ENCODE results near the gene OR52I2.

OR52I2 gene

DNA sequence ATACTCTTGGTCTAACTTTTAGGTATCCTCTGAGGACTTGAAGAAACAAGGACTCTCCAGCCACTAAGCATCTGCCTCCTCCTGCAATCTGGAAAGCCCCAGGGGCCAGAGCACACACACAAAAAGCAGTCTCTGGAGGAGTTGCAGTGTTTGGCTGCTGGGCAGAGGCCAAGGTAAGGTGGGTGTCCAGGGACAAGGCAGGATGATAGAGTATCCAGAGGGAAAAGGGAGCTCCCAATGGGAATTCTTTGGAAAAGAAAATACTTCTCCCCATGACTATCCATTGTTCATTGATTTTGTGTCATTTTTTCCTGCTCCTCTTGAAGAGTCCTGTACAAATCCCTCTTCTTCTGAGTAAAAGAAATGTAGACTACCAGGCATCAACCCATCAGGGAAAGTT, at the start of gene OR52I2:
TSS of gene OR52I2 (plus strand) at position 301 of the 400 bp plus-strand sequence.
- DNase-seq (ENCODE audit: low spot score in 2 of 2) (no peak), ATAC-seq (no peak)
- Mint-ChIP-seq H3K4me3 (no peak within 1 kb of the TSS), H3K9me3 (no peaks in the 10 kb centered on the region), H3K36me3 (no peaks in the 10 kb centered on the region), H3K4me1 (no peaks in the 10 kb centered on the region), H3K27ac (no peak within 1 kb of the TSS)

DNA sequence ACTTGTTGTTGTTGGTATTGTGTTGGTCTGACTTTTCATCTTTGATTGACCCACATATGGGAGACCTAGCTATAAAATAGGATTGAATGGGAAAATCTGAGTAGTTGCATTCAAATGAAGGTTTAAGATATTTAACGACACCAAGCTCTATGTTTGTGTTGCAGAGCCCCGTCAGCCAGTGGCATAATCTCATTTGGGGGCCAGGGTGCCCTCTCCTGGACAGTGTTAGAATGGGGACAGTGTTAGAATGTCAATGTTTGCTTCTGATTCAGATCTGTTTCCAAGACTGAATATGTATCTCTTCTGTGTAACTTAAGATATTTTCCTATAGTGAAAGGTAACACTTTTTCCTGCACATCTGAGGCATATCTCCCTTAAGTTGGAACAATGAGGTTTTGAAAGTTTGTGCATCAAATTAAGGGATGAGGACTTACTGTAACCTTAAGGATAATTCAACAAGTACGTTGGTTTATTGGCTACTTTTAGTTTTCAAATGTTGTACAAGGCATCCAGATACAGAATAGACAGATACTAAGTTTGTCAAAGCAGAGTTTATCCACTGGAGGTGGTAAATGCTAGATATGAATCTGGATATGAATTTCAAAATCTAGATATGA, 41.8 kb upstream of the OR52I2 start:
- Mint-ChIP-seq H3K27ac (no peak overlapping the region), H3K4me1 (no peaks in the 10 kb centered on the region), H3K36me3 (no peaks in the 10 kb centered on the region), H3K9me3 (no peaks in the 10 kb centered on the region), H3K4me3 (no peak overlapping the region)
- DNase-seq (ENCODE audit: low spot score in 2 of 2) (peak; percentile 6 to 59), ATAC-seq (peak; percentile 72)

DNA sequence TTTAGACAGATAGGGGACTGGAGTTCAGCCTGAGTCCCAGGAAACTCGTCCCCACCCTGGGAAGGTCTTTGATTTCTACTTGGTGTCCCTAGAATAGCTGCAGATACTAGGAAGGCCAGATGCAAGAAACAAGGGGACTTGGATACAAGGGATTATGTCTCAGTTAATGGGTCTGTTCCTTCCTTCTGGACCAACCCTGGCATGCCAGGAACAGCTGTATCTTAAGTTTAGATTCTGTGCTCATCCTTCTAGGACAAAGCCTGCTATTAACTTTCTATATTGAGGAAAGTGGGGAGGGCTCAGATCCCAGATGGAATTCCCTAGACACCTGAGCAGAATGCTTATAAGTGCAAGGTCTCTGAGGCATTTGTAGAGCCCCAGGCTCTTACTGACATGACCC, 40.5 kb upstream of the OR52I2 start:
- Mint-ChIP-seq H3K9me3 (no peaks in the 10 kb centered on the region), H3K36me3 (no peaks in the 10 kb centered on the region), H3K27ac (no peak overlapping the region), H3K4me1 (no peaks in the 10 kb centered on the region), H3K4me3 (no peak overlapping the region)
- DNase-seq (ENCODE audit: low spot score in 2 of 2) (no peak), ATAC-seq (no peak)

DNA sequence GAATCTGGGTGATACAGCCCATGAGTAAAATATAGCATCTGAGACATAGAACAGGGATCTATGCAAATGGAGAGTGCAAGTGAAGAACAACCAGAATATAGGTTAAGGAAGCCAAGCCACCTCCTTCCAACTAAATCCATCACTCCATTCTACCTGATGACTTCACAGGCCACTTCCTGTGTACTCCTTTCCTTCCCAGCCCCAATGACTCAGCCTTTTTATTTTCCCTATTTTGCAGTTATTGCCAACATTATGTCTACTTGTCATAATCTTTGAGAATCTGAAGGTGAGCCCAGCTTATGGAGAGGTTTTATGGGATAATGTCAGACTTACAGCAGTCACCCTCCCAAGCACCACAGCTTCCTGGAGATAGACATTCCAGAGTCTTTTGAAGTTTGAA, 38.0 kb upstream of the OR52I2 start:
- Mint-ChIP-seq H3K9me3 (no peaks in the 10 kb centered on the region), H3K4me3 (no peak overlapping the region), H3K4me1 (no peaks in the 10 kb centered on the region), H3K27ac (no peak overlapping the region), H3K36me3 (no peaks in the 10 kb centered on the region)
- no peak for DNase-seq (ENCODE audit: low spot score in 2 of 2)
- ATAC-seq = no peak

DNA sequence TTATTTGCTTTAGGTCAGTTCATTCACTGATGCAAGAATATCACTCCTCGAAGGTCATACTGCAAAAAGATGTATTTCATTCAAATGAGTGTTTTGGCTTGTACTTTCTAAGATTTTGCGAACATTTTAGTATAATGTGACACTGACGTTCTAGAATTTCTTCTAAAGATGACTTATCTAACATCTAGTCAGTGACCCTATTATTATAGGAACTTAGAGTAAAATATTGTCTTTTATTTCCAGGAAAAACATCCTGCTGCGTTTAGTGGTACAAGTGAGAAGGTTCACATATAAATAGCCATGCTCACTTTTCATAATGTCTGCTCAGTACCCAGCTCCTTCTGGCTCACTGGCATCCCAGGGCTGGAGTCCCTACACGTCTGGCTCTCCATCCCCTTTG, 36.7 kb upstream of the OR52I2 start, which contains the start of gene OR52M1:
TSS of gene OR52M1 (plus strand) at position 301 of the 400 bp plus-strand sequence. CDS start at position 301, 0 bp downstream.
- DNase-seq (ENCODE audit: low spot score in 2 of 2) (no peak), ATAC-seq (no peak)
- Mint-ChIP-seq H3K27ac (no peak within 1 kb of the TSS), H3K4me1 (no peaks in the 10 kb centered on the region), H3K36me3 (no peaks in the 10 kb centered on the region), H3K4me3 (no peak within 1 kb of the TSS), H3K9me3 (no peaks in the 10 kb centered on the region)

DNA sequence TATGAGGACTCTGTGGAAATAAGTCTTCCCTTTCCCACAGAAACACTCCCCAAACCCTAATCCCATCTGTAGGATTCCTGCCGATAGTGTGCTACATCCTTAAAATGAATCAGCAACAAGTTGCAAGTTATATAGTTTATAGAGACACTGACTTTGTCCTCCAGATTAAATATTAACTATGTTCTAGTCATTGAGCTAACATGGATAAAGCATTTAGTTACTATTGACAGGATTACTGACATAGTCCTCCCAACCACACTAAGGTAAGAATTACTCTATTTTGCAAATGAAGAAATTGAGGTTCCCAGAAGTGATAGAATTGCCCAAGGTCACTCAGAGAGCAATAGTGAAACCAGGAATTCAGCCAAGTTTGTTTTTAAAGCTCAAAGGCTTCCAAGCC, 34.7 kb upstream of the OR52I2 start:
- Mint-ChIP-seq H3K4me3 (no peak overlapping the region), H3K36me3 (no peaks in the 10 kb centered on the region), H3K9me3 (no peaks in the 10 kb centered on the region), H3K27ac (no peak overlapping the region), H3K4me1 (no peaks in the 10 kb centered on the region)
- DNase-seq (ENCODE audit: low spot score in 2 of 2) (no peak), ATAC-seq (no peak)

DNA sequence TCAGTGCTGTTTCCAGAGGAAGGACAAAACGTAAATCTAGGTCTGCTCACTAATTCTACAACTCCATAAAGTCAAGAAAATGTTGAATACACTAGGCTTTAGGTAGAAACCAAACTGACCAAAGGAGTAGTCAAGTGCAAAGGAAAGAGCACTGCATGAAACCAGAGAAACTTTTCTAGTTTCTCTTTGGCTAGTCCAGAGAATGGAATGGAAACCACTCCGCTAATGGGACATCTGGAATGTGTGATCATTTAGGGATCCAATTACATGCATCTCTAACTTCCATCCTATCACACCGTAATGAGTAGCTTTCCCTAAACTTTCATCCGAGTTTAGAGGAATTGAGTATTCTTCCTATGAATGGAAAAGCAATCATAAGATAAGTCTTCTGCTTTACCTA, 34.1 kb upstream of the OR52I2 start:
- DNase-seq (ENCODE audit: low spot score in 2 of 2) (no peak), ATAC-seq (no peak)
- Mint-ChIP-seq H3K4me1 (no peaks in the 10 kb centered on the region), H3K27ac (no peak overlapping the region), H3K9me3 (no peaks in the 10 kb centered on the region), H3K36me3 (no peaks in the 10 kb centered on the region), H3K4me3 (no peak overlapping the region)

DNA sequence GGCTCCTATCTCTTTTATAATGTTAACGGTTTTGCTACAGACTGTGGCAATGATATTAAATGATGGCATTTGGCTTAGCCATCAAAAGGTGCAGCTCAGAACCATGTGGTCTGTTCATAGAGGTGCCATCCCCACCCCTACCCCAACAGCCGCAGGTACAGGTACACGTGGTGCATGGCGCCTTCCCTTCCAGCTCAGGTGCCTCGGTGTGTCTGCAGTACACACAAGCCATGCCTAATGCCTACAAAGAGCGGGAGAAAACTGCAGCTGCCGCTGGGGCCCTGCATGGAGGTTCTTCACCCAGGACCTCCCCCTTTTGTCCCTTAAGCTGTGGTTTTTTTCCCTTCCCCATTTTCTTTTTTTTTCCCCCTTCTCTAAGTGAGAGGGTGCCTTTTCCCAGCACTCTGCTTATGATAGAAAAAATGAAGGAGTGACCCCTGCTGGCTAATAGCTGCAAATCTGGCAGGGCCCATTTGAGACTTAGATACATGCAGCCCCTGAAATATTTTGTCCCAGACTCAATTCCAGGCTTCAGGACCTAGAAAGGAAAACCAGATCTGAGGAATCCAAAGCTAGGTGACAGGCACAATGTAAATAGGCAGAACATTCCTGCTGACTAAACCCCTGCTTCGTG, 30.1 kb upstream of the OR52I2 start:
- no peak for ATAC-seq
- DNase-seq (ENCODE audit: low spot score in 2 of 2) = no peak
- Mint-ChIP-seq H3K4me1 (no peaks in the 10 kb centered on the region), H3K36me3 (no peaks in the 10 kb centered on the region), H3K27ac (no peak overlapping the region), H3K9me3 (no peaks in the 10 kb centered on the region), H3K4me3 (no peak overlapping the region)

DNA sequence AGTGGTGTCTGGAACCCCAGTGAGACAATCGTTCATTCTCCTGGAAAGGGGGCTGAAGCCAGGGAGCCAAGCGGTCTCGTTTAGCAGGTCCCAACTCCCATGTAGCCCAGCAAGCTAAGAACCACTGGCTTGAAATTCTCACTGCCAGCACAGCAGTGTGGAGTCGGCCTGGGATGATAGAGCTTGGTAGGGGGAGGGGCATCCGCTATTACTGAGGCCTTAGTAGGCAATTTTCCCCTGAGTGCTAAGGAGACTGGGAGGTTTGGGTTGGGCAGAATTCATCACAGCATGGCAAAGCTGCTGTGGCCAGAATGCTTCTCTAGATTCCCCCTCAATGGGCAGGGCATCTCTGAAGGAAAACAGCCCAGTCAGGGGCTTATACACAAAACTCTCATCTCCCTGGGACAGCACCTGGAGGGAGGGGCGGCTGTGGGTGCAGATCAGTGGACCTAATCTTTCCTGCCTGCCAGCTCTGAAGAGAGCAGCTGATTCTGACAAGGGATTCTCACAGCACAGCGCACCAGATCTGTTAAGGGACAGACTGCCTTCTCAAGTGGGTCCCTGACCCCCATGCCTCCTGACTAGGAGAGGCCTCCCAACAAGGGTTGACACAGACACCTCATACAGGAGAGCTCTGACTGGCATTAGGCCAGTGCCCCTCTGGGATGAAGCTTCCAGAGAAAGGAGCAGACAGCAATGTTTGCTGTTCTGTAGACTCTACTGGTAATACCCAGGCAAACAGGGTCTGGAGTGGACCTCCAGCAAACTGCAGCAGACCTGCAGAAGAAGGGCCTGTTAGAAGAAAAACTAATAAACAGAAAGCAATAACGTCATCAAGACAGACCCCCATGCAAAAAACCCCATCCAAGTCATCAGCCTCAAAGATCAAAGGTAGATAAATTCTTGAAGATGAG, 21.8 kb upstream of the OR52I2 start:
- ATAC-seq (no peak), DNase-seq (ENCODE audit: low spot score in 2 of 2) (no peak)
- Mint-ChIP-seq H3K27ac (no peak overlapping the region), H3K36me3 (no peaks in the 10 kb centered on the region), H3K9me3 (peaks cover 3% of the 10 kb centered on the region), H3K4me1 (no peaks in the 10 kb centered on the region), H3K4me3 (no peak overlapping the region)

DNA sequence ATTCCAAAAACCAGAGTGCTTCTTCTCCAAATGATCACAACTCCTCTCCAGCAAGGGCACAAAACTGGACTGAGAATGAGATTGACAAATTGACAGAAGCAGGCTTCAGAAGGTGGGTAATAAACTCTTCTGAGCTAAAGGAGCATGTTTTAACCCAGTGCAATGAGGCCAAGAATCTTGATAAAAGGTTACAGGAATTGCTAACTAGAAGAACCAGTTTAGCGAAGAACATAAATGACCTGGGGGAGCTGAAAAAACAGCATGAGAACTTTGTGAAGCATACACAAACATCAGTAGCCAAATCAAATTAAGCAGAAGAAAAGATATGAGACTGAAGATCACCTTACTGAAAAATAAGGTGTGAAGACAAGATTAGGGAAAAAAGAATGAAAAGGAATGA, 21.1 kb upstream of the OR52I2 start:
- Mint-ChIP-seq H3K4me1 (no peaks in the 10 kb centered on the region), H3K36me3 (no peaks in the 10 kb centered on the region), H3K4me3 (no peak overlapping the region), H3K9me3 (peaks cover 3% of the 10 kb centered on the region), H3K27ac (no peak overlapping the region)
- ATAC-seq (no peak), DNase-seq (ENCODE audit: low spot score in 2 of 2) (no peak)

DNA sequence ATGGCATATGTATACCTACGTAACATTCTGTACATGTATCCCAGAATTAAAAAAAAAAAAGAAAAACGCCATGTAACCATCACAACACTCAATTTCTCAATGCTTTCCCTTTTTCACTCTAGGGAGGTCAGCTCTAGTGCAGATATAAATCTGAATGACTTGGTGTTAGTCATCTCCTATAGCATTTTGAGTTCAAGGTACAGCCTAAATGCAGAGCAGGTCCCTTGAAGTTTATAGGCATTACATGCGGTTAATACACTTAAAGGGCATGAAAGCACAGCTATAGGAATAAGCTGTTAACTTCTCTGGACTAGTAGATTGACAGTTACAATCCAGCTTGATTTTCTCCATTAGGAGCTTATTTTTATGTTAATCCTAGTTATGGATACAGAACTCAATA, 16.2 kb upstream of the OR52I2 start:
- H3K4me3 Mint-ChIP-seq = no peak overlapping the region
- H3K9me3 Mint-ChIP-seq = peaks cover 3% of the 10 kb centered on the region
- H3K4me1 Mint-ChIP-seq = no peaks in the 10 kb centered on the region
- no peak overlapping the region for H3K27ac Mint-ChIP-seq
- no peak for DNase-seq (ENCODE audit: low spot score in 2 of 2)
- ATAC-seq = no peak
- no peaks in the 10 kb centered on the region for H3K36me3 Mint-ChIP-seq

DNA sequence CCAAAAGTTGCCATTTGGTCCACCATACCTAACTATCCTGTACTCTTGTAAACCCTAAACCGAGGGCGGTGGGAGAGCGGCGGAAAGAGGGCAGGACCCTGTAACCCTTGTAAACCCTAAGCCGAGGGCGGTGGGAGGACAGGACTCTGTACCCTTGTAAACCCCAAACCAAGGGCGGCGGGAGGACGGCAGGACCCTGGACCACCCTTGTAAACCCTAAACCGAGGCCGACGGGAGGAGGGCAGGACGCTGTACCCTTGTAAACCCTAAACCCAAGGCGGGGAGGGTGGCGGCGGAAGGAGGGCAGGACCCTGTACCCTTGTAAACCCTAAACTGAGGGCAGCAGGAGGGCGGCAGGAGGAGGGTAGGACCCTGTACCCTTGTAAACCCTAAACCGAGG, 12.5 kb upstream of the OR52I2 start:
- no peaks in the 10 kb centered on the region for H3K36me3 Mint-ChIP-seq
- ATAC-seq (no peak), DNase-seq (ENCODE audit: low spot score in 2 of 2) (no peak)
- H3K9me3 Mint-ChIP-seq = no peaks in the 10 kb centered on the region
- H3K27ac Mint-ChIP-seq = no peak overlapping the region
- H3K4me3 Mint-ChIP-seq = no peak overlapping the region
- no peaks in the 10 kb centered on the region for H3K4me1 Mint-ChIP-seq

DNA sequence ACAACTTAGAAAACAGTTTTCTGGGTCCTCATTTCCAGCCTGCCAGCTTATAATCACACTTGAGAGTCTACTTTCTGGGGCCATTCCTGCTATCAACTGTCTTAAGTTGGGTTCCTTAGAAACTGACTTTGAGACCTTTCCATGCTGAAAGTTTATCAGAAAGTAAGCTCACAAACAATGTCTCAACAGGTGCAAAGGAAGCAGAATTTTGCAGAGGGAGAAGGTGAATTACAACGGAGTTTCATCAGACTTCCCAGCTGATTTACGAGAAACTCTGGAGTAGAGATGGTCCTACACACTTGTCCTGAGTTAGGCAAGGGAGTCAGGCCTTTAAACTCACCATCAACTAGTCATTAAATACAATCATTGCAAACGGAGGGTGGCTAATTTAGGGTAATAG, 4.7 kb upstream of the OR52I2 start:
- Mint-ChIP-seq H3K9me3 (no peaks in the 10 kb centered on the region), H3K36me3 (no peaks in the 10 kb centered on the region), H3K4me3 (no peak overlapping the region), H3K4me1 (peaks cover 5% of the 10 kb centered on the region), H3K27ac (no peak overlapping the region)
- no peak for DNase-seq (ENCODE audit: low spot score in 2 of 2)
- no peak for ATAC-seq

DNA sequence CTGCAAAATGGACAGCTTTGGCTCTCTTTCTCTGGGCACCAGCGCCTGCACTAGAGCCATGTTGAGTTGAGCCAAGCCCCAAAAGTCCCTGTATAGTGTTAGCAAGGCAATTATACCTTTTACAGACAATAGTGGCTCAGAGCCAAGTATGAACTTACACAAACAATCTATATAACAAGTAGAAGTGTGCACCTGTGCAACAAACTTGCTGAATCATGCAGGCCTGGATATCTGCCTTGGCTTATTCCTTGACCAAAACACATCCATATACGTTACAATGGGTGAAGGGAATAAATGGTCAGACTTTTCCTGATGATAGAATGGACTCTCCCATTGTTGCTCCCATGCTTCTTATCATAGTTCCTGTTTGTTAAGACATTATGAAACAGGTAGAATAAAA, 3.8 kb upstream of the OR52I2 start:
- Mint-ChIP-seq H3K4me1 (peaks cover 5% of the 10 kb centered on the region), H3K9me3 (no peaks in the 10 kb centered on the region), H3K27ac (no peak overlapping the region), H3K4me3 (no peak overlapping the region), H3K36me3 (no peaks in the 10 kb centered on the region)
- no peak for DNase-seq (ENCODE audit: low spot score in 2 of 2)
- no peak for ATAC-seq

DNA sequence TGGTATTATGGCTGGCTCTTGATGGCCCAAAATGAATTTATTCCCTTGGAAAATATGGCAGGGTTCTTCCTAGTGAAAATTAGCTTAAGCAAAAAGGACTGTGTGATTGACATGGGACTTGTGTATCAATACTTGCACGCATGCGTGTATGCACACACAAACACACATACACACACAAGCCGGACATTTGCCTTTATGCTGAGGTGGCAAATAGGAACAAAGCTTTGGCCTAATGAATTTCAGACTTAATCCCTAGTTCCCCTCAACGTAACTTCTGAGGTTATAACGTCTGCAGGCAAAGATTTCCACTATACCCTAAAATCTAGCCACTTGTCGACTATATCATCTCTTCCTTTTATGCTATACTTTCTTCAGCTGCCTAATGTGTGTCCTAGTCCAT, 2.9 kb upstream of the OR52I2 start:
- no peak overlapping the region for H3K27ac Mint-ChIP-seq
- H3K36me3 Mint-ChIP-seq = no peaks in the 10 kb centered on the region
- no peaks in the 10 kb centered on the region for H3K9me3 Mint-ChIP-seq
- peaks cover 5% of the 10 kb centered on the region for H3K4me1 Mint-ChIP-seq
- DNase-seq (ENCODE audit: low spot score in 2 of 2) = no peak
- H3K4me3 Mint-ChIP-seq = no peak overlapping the region
- no peak for ATAC-seq

DNA sequence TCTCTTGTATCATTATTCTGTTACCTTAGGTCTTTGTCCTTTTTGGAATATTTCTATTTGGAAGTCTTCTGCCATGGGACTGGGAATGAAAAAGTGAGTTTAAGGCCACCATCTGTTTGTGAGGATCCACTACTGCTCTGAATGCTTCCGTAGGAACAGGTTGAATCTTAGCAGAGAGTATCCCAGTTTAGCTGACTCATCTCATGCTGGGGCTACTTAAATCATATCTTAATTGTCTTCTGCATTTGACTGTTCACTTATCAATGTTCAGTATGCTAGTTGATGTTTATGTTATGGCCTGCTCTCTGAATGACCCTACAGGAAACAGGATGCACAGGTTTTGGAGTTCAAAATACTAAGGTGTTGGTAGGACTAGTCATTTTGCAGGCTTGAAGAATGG, 1.4 kb upstream of the OR52I2 start:
- peaks cover 5% of the 10 kb centered on the region for H3K4me1 Mint-ChIP-seq
- no peaks in the 10 kb centered on the region for H3K9me3 Mint-ChIP-seq
- ATAC-seq (no peak), DNase-seq (ENCODE audit: low spot score in 2 of 2) (no peak)
- H3K4me3 Mint-ChIP-seq = no peak overlapping the region
- H3K36me3 Mint-ChIP-seq = no peaks in the 10 kb centered on the region
- no peak overlapping the region for H3K27ac Mint-ChIP-seq

All from stimulated activated effector memory CD8-positive, alpha-beta T cell treated with anti-CD3 and anti-CD28 coated beads, Interleukin-12 subunit alpha, Interleukin-12 subunit beta, amount 100 ng/mL, for 72 hours (primary cell).